WTC11 (cell line): ENCODE data around the gene NFIX. TPM values are rescaled to one million over a fixed set of nuclear protein-coding genes. Genes with fewer than 3 reads are reported as not detected.

Experiments
- ATAC-seq: fragments of 200-7000 bp; cut with Tn5 transposase; 2 replicates; pipeline ENCODE4 v1.10.0; 2021; ENCODE audit warnings: mild to moderate bottlenecking, moderate library complexity
- CTCF ChIA-PET: fragments of 300-600 bp; sonication (Branson Sonifier 250); formaldehyde crosslinking; loops from one replicate; lab custom pipeline; 2021; ENCODE audit warnings: antibody characterized with exemption; lab: Charles Lee
- POLR2A ChIA-PET: fragments of 350-600 bp; sonication (Branson Sonifier 250); formaldehyde crosslinking; loops from one replicate; lab custom pipeline; 2021; ENCODE audit warnings: antibody characterized with exemption; lab: Charles Lee
- DNase-seq: peaks from one replicate; pipeline ENCODE4 v3.0.0; 2021; ENCODE audit warnings: low spot score
- H3K27ac Mint-ChIP-seq: 2 replicates; pipeline ENCODE4 v1.8.0; 2021; ENCODE audit warnings: mixed read lengths
- H3K27me3 Mint-ChIP-seq: 2 replicates; pipeline ENCODE4 v1.8.0; 2021; ENCODE audit warnings: low read depth, mild to moderate bottlenecking, moderate library complexity, mixed read lengths
- H3K36me3 Mint-ChIP-seq: 2 replicates; pipeline ENCODE4 v1.8.0; 2021; ENCODE audit warnings: mixed read lengths
- H3K4me1 Mint-ChIP-seq: 2 replicates; pipeline ENCODE4 v1.8.0; 2022; ENCODE audit warnings: mixed read lengths
- H3K4me3 Mint-ChIP-seq: 2 replicates; pipeline ENCODE4 v1.8.0; 2021; ENCODE audit warnings: mild to moderate bottlenecking, moderate library complexity, mixed read lengths
- H3K9me3 Mint-ChIP-seq: 2 replicates; pipeline ENCODE4 v1.8.0; 2021; ENCODE audit warnings: mixed read lengths
- ARID4B ChIP-seq: sonication (generic); formaldehyde crosslinking; IDR thresholded peaks from 2 replicates; pipeline ENCODE4 v1.8.0; 2023; ENCODE audit warnings: missing genetic modification reagents, mild to moderate bottlenecking, borderline replicate concordance
- ATF3 ChIP-seq: sonication (generic); formaldehyde crosslinking; conservative IDR thresholded peaks from 2 replicates; pipeline ENCODE4 v1.8.1; 2022; ENCODE audit warnings: mild to moderate bottlenecking, missing genetic modification reagents
- CDX4 ChIP-seq: fragments of 250-450 bp; sonication (Bioruptor Pico); IDR thresholded peaks from 2 replicates; pipeline ENCODE4 v1.9.0; 2021; ENCODE audit warnings: moderate library complexity, mild to moderate bottlenecking, inconsistent platforms, borderline replicate concordance
- E2F1 ChIP-seq: sonication (generic); formaldehyde crosslinking; IDR thresholded peaks from 2 replicates; pipeline ENCODE4 v1.8.0; 2022; ENCODE audit warnings: mild to moderate bottlenecking, missing genetic modification reagents
- E2F5 ChIP-seq: sonication (generic); formaldehyde crosslinking; IDR thresholded peaks from 2 replicates; pipeline ENCODE4 v1.8.1; 2022; ENCODE audit warnings: mild to moderate bottlenecking, moderate library complexity, missing genetic modification reagents
- JAZF1 ChIP-seq: fragments of 250-450 bp; sonication (Bioruptor Pico); IDR thresholded peaks from 2 replicates; pipeline ENCODE4 v1.9.0; 2021; ENCODE audit warnings: moderate library complexity, mild to moderate bottlenecking, inconsistent platforms
- KAT7 ChIP-seq: sonication (generic); formaldehyde crosslinking; IDR thresholded peaks from 2 replicates; pipeline ENCODE4 v1.8.1; 2023; ENCODE audit warnings: missing genetic modification reagents, mild to moderate bottlenecking, borderline replicate concordance
- MLX ChIP-seq: sonication (generic); formaldehyde crosslinking; IDR thresholded peaks from 2 replicates; pipeline ENCODE4 v1.8.1; 2023; ENCODE audit warnings: mild to moderate bottlenecking, missing genetic modification reagents, moderate library complexity
- NR1H2 ChIP-seq: sonication (generic); formaldehyde crosslinking; IDR thresholded peaks from 2 replicates; pipeline ENCODE4 v1.9.0; 2021; ENCODE audit warnings: mild to moderate bottlenecking, moderate library complexity, missing genetic modification reagents
- NR2C2 ChIP-seq: sonication (generic); formaldehyde crosslinking; IDR thresholded peaks from 2 replicates; pipeline ENCODE4 v1.8.0; 2022; ENCODE audit warnings: mild to moderate bottlenecking, missing genetic modification reagents
- NR3C1 ChIP-seq: sonication (generic); formaldehyde crosslinking; conservative IDR thresholded peaks from 2 replicates; pipeline ENCODE4 v1.8.1; 2023; ENCODE audit warnings: low read depth, mild to moderate bottlenecking, missing genetic modification reagents
- RORB ChIP-seq: fragments of 250-450 bp; sonication (Bioruptor Pico); IDR thresholded peaks from 2 replicates; pipeline ENCODE4 v1.9.0; 2021; ENCODE audit warnings: mild to moderate bottlenecking
- STAT6 ChIP-seq: sonication (generic); formaldehyde crosslinking; conservative IDR thresholded peaks from 2 replicates; pipeline ENCODE4 v1.8.1; 2023; ENCODE audit warnings: mild to moderate bottlenecking, low read depth, missing genetic modification reagents, moderate library complexity
- TEAD1 ChIP-seq: sonication (generic); formaldehyde crosslinking; IDR thresholded peaks from 2 replicates; pipeline ENCODE4 v1.8.0; 2022; ENCODE audit warnings: mild to moderate bottlenecking, missing genetic modification reagents
- TEAD4 ChIP-seq: sonication (generic); formaldehyde crosslinking; IDR thresholded peaks from 2 replicates; pipeline ENCODE4 v1.8.0; 2022; ENCODE audit warnings: mild to moderate bottlenecking, missing genetic modification reagents
- TP53 ChIP-seq: sonication (generic); formaldehyde crosslinking; IDR thresholded peaks from 2 replicates; pipeline ENCODE4 v1.8.1; 2023; ENCODE audit warnings: mild to moderate bottlenecking, missing genetic modification reagents
- ZNF121 ChIP-seq: sonication (generic); formaldehyde crosslinking; IDR thresholded peaks from 2 replicates; pipeline ENCODE4 v1.8.0; 2023; ENCODE audit warnings: missing genetic modification reagents
- ZNF317 ChIP-seq: sonication (generic); formaldehyde crosslinking; IDR thresholded peaks from 2 replicates; pipeline ENCODE4 v1.8.1; 2023; ENCODE audit warnings: low read depth, mild to moderate bottlenecking, moderate library complexity, missing genetic modification reagents, borderline replicate concordance
- ZNF512 ChIP-seq: sonication (generic); formaldehyde crosslinking; IDR thresholded peaks from 2 replicates; pipeline ENCODE4 v1.8.1; 2022; ENCODE audit warnings: missing genetic modification reagents, borderline replicate concordance
- total RNA-seq: library from RNA; stranded (reverse); gene quantifications from 3 replicates; pipeline ENCODE4 v1.2.3, GENCODE V29; 2021

Gene NFIX
- total RNA-seq, 1 experiment from 2014 or later = 1.4 TPM

GRCh38 chr19:13101590-13102415 lies 106.5 kb downstream of the NFIX start:
- CTCF ChIA-PET = interaction anchor here (0.5 to 3.9 kb wide), 34 partner anchors 10 to 405 kb away, joined by 3 to 36 read pairs (median 4); partner anchors contain the start of genes GCDH, IER2, NACC1 and STX10
- Mint-ChIP-seq H3K27ac (no peak overlapping the region), H3K9me3 (no peaks in the 10 kb centered on the region)

GRCh38 chr19:13102416-13102665 lies 107.1 kb downstream of the NFIX start:
- H3K27me3 Mint-ChIP-seq = peaks cover 51% of the 10 kb centered on the region
- no peaks in the 10 kb centered on the region for H3K9me3 Mint-ChIP-seq
- ATAC-seq (peak; percentile 19), DNase-seq (no peak)
- CTCF ChIA-PET = interaction anchor here (1.7 to 3.9 kb wide), 3 partner anchors 43 to 137 kb away, joined by 5 to 36 read pairs (median 18); no protein-coding TSS in a partner anchor
- POLR2A ChIA-PET = interaction anchor here (0.6 kb wide), 1 partner anchor 196 kb away, joined by 4 read pairs; no protein-coding TSS in a partner anchor
- peaks cover 10% of the 10 kb centered on the region for H3K4me1 Mint-ChIP-seq
- no peak overlapping the region for H3K27ac Mint-ChIP-seq
- peaks cover 2% of the 10 kb centered on the region; the same call in 1 of the 2 replicates for H3K36me3 Mint-ChIP-seq
- peak overlapping the region; percentile 49 for H3K4me3 Mint-ChIP-seq
- TF ChIP-seq ATF3 (CRISPR knock-in tag) (no peak), TEAD1 (CRISPR knock-in tag) (no peak), TEAD4 (CRISPR knock-in tag) (no peak), NR2C2 (CRISPR knock-in tag) (no peak), RORB (CRISPR knock-in tag) (no peak), NR3C1 (no peak), NR1H2 (CRISPR knock-in tag) (no peak), MLX (CRISPR knock-in tag) (no peak), JAZF1 (no peak), ZNF512 (CRISPR knock-in tag) (no peak), E2F1 (no peak), KAT7 (no peak), ZNF317 (CRISPR knock-in tag) (no peak), ARID4B (no peak), STAT6 (CRISPR knock-in tag) (no peak), ZNF121 (CRISPR knock-in tag) (no peak)

More at GRCh38 chr19:13101590-13102415, 106.5 kb downstream of the NFIX start:
- Mint-ChIP-seq H3K36me3 (no peaks in the 10 kb centered on the region), H3K27me3 (peaks cover 56% of the 10 kb centered on the region)
- TF ChIP-seq E2F5 (CRISPR knock-in tag) = no peak
- no peak for TF ChIP-seq TP53 (CRISPR knock-in tag)
- no peak for TF ChIP-seq CDX4 (CRISPR knock-in tag)
- TF ChIP-seq, all 79 proteins: peak for 0
- POLR2A ChIA-PET = interaction anchor here (0.6 kb wide), 1 partner anchor 196 kb away, joined by 4 read pairs; no protein-coding TSS in a partner anchor
- DNase-seq (no peak), ATAC-seq (no peak)
- peak overlapping the region; percentile 49 for H3K4me3 Mint-ChIP-seq
- peaks cover 15% of the 10 kb centered on the region for H3K4me1 Mint-ChIP-seq
